COLO829 (cell line): ENCODE measurements around the gene PRCC.

Experiments
- DNase-seq: peaks from one replicate; pipeline ENCODE4 v3.0.0; 2012; ENCODE audit warnings: low spot score

The PRCC gene

GRCh38 chr1:156796340-156797097, 29.2 kb downstream of the PRCC start:
- no peak for DNase-seq

DNA sequence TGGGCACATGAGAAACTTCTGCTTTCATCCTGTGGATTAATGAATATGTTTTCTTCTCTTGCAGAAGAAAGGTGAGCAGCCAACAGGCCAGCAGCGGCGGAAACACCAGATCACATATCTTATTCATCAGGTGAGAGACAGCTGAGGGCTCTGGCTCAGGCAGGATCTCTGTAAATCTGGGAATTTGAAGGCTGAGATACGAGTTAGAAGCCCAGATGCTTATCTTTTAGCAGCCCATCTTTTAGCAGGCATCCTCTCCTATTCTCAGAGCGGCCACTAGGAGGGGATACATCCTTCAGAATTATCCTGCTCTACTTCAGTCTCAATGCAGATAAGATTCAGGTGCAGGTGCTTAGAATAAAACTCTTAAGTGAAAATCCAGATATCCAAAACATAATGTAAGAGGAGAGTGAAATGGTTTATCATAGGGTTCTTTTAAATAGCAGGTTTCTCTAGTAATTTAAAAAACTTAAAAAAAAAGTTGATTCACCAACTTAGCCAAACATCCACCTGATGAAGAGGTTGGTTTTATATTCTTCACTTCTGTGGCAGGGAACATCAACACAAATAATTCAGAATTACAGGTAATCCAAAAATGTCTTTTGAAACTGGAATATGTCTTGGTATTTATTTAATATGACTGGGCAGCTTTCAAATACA, 30.0 kb downstream of the PRCC start:
- peak; percentile 67 for DNase-seq

DNA sequence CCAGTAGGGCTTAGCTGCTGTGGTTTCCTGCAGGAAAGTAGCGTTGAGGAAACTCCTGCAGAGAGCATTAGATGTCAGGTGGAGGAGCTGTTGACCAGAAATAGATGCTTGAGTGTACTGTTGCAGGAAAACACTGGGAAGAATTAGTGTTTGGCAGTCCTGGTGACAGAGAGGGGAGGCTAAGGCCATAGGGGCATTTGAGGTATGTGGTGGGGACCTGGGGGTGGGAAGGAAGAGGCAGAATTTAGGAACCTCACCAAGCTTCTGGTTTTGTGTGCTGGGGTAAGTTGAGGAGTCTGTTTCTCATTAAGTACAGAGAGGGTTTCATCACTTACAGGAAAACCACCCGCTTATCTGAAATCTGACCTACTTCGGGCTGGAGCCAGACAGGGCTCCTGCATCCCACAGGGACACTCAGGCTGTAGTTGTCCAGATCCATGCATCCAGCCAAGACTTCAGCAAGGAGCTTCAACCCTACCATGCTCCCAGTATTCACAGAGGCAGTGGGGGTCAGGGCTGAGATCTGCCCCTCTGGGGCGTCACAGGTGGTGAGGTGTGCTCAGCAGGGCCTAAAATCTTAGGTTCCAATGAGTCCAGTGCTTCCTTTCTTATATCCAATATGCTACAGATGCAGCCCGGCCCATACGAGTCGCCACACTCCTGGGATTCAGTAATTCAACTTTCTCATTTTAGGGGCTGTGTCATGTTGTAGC, 34.2 kb downstream of the PRCC start:
- DNase-seq, result no peak

GRCh38 chr1:156802421-156802935, 35.1 kb downstream of the PRCC start:
- no peak for DNase-seq

DNA sequence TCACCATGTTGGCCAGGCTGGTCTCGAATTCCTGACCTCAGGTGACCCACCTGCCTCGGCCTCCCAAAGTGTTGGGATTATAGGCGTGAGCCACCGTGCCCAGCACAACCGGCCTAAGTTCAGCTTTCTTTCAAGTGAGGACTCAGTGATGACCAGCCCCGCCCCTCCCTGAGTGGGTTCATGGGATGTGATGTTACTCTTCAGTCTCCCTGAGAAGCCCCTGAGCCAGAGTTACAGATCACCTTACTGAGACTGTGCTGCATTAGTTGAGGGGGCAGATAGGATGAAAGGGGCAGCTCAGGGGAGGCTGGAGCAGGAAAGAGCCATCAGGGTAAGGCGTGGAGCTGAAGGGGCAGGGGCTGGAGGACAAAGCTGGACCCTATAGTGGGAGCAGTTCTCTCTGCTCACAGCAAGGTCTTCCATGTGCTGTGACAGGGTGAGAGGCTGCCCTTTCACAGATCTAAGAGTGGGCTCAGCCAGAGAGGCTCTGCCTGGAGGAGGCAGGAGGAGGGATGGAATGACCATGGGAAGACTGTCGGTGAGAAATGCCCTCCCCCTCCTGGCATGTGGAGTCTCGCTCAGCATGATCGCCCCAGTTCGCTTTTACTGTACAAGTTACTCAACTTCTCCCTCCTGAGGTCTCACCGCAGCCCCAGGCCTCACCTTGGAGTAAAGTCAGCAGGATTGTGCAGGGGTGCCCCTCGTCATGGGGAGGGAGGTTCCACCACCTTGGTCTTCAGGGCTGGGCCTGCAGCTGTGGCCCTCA, 35.9 kb downstream of the PRCC start:
- no peak for DNase-seq

- no peak for DNase-seq
These were observed 36.7 kb downstream of the PRCC start for GRCh38 chr1:156804026-156804425.

GRCh38 chr1:156804572-156805243, 37.4 kb downstream of the PRCC start:
- no peak for DNase-seq

- no peak for DNase-seq
These were observed 38.6 kb downstream of the PRCC start for GRCh38 chr1:156805766-156806511.

DNA sequence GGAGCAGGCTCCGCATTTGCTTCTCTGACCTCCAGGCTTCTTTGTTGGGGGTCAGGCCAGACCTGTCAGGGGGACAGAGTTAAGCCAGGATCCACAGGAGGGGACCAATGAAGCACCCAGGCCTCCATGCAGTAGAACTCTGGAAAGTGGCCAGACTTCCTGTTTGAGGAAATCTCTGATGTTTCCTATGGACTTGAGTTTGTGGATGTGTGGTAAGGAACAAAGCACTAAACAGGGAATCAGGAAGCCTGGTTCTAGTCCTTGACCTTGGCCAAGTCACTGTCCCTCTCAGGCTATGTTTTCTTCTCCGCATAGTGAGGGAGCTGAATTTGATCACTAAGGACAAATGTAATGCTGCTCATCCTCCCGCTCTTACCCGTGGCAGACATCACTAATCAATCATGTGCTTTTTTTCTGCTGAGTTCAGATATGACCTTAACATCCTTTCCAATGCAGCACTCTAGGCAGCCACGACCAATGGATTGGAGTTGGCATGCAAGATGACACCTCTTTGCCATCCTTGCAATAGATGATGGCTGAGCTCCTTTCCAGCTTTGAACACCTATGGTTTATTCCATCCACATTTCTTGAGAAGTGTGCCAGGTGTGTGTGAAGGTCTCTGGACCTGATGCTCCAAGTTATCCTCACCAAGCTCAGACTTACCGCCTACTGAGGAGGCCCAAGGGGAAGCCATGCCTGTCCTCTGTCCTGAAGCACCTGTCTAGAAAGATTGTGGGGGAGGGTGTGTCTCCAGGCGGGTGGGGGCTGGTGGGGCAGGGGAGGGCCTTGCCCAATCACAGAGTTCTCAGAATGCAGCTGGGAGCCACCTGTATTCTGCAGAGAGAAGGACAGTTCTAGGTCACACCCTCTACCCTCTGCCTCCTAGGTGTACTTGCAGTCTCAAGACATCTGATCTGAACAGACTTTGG, 39.4 kb downstream of the PRCC start:
- DNase-seq, result no peak

DNA sequence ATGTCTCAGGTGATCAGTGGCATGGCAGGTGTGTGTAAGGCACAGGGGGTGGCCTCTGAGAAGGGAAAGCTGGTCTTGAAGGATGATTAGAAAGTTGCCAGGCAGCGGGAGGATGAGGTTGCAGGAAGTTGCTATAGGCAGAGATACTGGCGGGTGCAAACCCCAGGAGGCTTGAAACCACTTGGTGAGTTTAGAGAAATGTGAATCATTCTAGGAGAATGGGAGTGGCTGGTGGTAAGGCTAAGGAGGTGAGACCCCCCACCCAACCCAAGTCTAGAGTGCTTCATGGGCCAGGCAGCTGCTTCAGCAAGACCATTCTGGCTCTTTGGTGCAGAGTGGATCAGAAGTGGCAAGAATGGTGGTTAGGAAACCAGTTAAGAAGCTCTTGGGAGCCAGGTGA, 40.3 kb downstream of the PRCC start:
- DNase-seq, result no peak

DNA sequence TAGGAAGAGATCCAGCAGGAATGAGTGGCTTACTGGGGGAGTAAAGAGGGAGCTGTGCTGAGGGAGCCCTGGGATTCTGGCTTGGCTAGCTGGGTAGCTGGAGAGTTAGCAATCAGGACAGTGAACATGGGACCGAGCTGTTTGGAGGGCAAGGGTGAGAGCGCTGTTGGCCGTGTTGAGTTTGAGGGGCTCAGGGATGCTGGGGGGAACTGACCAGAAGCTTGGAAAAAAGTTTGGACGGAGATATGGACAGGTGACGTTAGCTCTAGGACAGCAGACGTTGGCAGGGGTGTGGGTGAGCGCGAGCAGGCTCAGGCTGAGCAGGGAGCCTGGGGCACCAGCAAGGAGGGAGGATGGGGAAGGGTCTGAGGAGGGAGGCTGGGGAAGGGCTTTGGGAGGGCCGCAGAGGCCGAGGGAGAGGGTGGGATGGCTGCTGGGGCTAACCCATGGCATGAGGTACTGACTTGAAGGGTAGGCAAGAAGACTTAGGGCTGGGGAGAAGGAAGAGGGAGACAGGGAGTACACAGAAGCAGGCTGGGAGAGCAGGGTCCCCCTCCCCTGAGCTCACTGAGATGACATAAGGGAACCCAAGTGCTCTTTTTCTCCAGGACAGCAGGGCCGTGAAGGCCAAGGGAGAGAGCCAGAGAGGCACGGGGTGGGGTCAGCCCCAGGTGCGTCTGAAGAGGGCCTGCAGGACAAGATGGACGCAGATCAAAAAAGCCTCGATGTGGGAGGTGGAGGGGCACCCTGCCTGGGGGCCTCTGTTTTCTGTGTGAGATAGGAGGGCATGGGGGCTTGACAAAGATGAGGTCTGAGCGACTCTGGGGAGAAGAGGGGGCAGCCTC, 41.1 kb downstream of the PRCC start:
- DNase-seq, result no peak

GRCh38 chr1:156809281-156809680, 41.9 kb downstream of the PRCC start:
- no peak for DNase-seq

DNA sequence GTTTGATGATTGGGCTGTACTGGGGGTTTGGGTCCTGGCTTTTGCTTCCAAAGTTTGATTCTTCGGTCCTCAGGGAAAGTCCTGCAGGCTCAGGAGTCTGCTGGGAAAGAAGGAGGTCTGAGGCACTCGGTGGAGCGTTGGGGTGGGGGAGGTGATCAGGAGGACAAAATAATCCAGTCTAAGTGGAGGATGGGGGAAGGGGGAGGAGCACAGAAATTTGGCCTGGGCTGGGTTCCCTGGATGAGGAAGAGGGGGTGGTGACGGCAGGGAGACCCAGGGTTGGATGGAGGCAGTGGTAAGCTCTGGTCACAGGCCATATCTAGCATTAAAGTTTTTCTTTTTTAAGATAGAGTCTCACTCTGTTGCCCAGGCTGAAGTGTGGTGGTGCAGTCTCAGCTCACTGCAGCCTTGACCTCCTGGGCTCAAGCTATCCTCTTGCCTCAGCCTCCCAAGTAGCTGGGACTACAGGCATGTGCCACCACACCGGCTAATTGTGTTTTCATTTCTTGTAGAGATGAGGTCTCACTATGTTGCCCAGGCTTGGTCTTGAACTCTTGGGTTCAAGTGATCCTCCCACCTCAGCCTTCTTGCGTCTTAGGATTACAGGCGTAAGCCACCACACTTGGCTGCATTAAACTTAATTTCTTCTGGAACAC, 42.5 kb downstream of the PRCC start:
- no peak for DNase-seq

- DNase-seq, result no peak
These were observed 43.8 kb downstream of the PRCC start for GRCh38 chr1:156811168-156811567.

GRCh38 chr1:156812293-156812990, 45.1 kb downstream of the PRCC start:
- DNase-seq, result no peak

DNA sequence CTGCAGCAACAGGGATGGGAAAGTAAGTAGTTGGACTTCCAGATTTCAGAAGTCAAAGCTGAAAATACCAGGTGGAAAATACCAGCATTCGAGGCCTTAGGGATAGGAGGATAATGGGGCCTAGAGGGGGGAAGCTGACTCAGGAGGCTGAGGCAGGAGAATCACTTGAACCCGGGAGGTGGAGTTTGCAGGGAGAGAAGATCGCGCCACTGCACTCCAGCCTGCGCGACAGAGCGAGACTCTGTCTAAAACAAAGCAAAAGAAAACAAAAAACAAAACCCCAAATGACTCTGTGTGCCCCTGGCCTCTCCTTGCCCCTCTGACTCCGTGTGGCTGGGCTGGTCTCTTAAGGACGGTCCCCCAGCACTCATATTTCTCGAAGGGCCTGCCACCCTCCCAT, 46.0 kb downstream of the PRCC start:
- DNase-seq, result no peak

DNA sequence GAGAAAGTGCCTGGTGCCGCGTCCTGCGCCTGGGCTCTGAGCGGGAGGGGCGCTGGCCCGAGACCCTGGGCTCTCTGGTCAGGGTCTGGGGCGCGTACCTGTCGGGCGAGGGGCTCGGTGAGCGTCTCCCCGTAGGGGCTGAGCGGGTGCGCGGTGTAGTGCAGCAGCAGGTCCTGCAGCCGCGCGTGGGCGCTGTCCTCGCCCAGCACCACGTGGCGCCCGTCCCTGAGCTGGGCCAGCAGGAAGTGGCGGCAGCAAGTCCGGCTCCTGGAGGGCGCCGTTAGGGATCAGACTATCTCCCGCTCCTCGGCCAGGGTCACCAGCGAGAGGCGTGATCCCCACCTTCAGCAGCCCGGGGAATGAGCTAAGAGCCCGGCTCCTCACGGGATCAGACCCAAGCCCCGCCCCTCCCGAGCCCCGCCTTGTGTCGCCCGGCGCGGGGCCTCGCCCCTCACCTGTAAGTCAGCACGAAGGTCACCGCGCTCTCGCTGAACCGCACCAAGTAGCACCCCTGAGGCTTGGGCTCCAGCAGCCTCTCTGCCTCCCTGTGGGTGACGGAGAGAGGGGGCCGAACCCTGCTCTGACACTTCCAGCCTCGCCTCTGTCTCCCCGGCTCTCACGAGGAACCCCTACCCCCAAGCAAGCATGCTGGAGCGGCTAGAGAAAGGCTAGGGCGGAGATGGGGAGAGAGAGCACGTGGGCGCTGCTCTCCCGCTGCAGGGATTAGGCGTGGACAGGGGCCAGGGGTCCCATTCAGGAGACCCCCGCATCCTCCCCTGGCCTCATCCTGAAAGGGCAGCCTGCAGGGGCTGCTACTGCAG, 46.6 kb downstream of the PRCC start:
- DNase-seq, result peak; percentile 54
